Upper lobe of left lung (tissue), 4 donors: ENCODE results near the gene ADD1.

ENCODE experiments used
- CTCF ChIP-seq, 6 experiments: fragments of 450-650 bp in 4 of 6; fragments of 200-600 bp in 2 of 6; sonication (generic) in 2 of 6; IDR thresholded peaks; one replicate each; pipeline ENCODE4 v1.5.1; 2016 to 2019; ENCODE audit warnings: antibody characterized with exemption in 6 of 6
- POLR2A ChIP-seq, 4 donors: fragments of 450-650 bp; IDR thresholded peaks; one replicate each; pipeline ENCODE4 v1.5.1; 2016 to 2017; ENCODE audit warnings: antibody characterized with exemption in 4 of 4, mild to moderate bottlenecking in 2 of 4

GRCh38 chr4:2802618-2803531 is 40.8 kb upstream of the ADD1 start:
- no peak for TF ChIP-seq POLR2A (IDR thresholded peaks at IDR 0.05)
- TF ChIP-seq CTCF (IDR thresholded peaks at IDR 0.05): no peak
